Kidney epithelial cell (primary cell): ENCODE data around the gene KRT80. TPM values are rescaled to one million over a fixed set of nuclear protein-coding genes. Genes with fewer than 3 reads are reported as not detected.

Experiments used
- DNase-seq: peaks from one replicate; pipeline ENCODE4 v3.0.0-alpha.2; 2010; ENCODE audit warnings: low read depth
- H3K27me3 ChIP-seq: 2 replicates; pipeline ENCODE4 v1.6.0; 2011; ENCODE audit warnings: low read length; ENCODE audit not compliant: control insufficient read depth, insufficient read depth
- H3K36me3 ChIP-seq: 2 replicates; pipeline ENCODE4 v1.5.1; 2011; ENCODE audit warnings: low read length; ENCODE audit not compliant: control insufficient read depth, insufficient read depth
- H3K4me3 ChIP-seq: 2 replicates; pipeline ENCODE4 v1.5.1; 2011; ENCODE audit warnings: low read depth, mild to moderate bottlenecking, control low read depth, low read length
- total RNA-seq: library from RNA; depleted of rRNA; stranded (reverse); fragments of >200 nt; gene quantifications from 2 replicates; pipeline ENCODE4 v1.2.3, GENCODE V29; 2015
- TF ChIP-seq, protein P1 (sequence below): IDR thresholded peaks from 2 replicates; pipeline ENCODE4 v1.5.1; 2011; ENCODE audit warnings: mild to moderate bottlenecking, moderate library complexity, low read length, control low read depth, inconsistent platforms; ENCODE audit not compliant: insufficient read depth, poor library complexity, severe bottlenecking

Gene KRT80
- total RNA-seq, 1 donor from 2014 or later, result 19.4 TPM

DNA sequence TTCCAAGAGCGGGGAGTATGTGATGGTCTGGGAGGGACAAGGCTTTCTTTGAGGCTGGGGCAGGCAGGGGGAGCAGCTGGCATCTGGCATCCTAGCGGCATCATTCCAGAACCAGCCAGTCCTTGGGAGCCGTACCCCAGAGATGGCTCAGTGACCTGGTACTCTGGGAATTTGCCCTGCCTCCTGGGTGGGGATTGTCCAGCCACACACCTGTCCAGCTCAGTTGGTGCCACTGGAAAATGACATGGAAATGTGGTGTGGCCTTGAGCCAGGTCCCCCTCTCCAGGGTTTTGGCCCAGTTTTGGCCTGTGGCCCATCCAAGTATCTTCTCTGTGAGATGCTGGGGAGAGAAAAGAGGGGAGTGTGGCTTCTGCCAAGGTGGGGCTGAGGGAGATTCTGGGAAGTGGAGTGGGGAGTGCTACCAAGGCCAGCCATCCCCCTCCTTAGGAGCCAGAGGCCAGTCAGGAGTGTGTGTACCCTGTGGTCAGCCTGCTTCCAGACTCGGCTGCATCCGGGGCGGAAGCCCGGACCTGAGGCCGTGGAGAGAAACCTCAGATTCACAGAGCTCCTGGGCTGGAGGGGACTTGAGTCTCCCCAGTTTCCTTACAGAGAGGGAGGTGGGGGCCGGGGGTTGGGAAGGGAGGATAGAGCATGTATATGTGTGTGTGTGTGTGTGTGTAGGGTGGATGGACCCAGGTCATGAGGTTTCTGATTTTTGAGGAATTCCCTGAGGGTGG lies 14.7 kb upstream of the KRT80 start:
- no peaks in the 10 kb centered on the region for H3K36me3 ChIP-seq
- TF ChIP-seq, protein P1, sequence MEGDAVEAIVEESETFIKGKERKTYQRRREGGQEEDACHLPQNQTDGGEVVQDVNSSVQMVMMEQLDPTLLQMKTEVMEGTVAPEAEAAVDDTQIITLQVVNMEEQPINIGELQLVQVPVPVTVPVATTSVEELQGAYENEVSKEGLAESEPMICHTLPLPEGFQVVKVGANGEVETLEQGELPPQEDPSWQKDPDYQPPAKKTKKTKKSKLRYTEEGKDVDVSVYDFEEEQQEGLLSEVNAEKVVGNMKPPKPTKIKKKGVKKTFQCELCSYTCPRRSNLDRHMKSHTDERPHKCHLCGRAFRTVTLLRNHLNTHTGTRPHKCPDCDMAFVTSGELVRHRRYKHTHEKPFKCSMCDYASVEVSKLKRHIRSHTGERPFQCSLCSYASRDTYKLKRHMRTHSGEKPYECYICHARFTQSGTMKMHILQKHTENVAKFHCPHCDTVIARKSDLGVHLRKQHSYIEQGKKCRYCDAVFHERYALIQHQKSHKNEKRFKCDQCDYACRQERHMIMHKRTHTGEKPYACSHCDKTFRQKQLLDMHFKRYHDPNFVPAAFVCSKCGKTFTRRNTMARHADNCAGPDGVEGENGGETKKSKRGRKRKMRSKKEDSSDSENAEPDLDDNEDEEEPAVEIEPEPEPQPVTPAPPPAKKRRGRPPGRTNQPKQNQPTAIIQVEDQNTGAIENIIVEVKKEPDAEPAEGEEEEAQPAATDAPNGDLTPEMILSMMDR, result no peak
- no peak for DNase-seq
- no peaks in the 10 kb centered on the region for H3K27me3 ChIP-seq
- no peak overlapping the region for H3K4me3 ChIP-seq

DNA sequence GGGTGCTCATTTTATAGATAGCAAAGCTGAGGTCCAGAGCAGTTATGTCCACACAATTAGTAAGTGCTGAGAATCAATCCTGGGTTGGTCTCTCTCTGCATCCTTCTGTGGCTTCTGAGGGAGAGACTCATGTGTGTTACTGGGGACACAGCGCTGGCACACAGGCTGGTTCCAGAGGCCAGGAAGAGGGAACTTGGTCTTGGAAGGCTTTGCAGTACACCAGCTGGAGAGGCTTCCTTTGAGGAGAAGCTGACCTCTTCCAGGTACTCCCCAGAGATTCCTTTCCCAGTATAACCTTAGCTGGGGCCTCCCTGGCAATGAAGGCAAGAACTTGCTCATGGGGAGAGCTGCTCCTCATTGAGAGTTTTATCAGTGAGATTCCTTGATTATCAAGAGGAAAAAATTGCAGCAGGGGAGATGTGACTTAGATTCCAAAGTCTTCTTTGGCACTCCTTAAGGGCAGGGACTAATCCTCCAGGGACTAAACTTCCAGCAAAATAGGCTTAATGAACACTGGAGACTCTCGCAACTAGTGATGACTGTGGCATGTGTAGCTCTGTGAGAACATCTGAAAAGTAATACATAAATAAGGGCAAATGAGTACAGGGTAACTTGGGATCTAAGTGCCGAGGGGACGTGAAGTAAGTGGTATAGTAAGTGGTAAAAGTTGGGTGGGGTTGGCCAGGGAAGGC lies 13.9 kb upstream of the KRT80 start:
- H3K4me3 ChIP-seq, result no peak overlapping the region
- no peak for DNase-seq
- H3K27me3 ChIP-seq, result no peaks in the 10 kb centered on the region
- no peaks in the 10 kb centered on the region for H3K36me3 ChIP-seq
- TF ChIP-seq, protein P1, result no peak

DNA sequence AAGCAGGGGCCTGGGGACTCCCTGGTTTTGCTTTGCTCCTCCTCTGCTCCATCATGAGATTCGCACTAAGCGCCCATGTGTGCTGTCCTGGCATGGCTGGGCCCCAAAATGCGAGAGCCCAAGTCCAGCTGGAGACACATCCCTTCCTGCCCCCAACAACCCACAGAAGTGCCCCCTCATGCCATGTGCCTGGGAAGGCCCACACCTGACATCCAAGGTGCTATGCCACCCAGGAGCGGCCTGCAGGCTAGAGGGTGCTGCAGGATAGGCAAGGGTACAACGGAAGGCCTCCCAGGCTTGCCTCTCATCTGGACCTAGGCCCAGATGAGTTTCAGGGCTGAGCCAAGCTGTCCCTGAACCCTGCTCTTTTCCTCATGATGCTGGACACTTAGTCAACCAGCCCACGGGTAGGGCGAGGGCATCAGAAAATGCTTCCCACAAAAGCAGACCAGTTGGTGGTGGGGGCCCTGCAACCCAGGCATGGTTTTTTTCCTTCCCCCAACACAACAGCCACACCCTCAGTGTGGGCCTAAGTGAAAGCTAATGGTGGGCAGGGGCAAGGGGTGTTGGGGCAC lies 13.2 kb upstream of the KRT80 start:
- TF ChIP-seq, protein P1, result no peak
- H3K4me3 ChIP-seq, result no peak overlapping the region
- DNase-seq, result no peak

DNA sequence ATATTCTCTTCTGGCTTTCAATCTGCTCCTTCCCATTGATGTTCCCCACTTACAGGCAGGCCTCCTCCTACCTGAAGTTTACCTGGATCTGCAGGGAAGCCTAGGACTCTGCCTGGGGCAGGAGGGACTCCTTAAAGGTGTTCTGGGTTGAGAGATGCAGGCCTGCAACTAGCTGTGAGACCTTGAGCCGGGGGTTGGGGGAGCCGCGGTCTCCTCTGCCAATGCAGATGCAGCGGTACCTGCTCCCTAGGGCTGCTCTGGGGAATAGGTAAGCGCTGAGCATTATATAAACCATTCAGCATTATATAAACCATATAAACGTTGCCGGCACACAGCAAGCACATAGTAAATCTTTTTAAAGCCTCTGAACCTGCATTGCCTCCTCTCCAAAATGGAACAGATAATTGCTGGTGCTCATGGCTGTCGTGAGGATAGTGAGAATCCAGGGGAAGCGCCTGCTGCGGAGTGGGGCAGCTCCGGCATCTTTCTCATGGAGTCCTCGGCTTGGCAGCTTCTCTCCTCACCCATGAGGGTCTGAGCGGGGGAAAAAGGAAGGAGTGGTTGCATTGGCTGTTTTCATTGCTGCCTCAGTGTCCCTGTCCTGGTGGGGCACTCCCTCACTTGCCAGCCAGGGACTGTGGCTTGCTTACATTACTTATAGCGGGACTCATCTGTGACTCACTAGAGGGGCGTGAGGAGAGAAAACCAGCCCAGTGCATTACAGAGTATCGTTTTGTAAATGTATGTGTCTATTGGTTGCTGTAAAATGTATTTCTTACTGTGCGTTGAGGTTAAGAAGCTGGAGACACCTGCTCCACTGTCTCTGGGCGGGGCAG lies 12.5 kb upstream of the KRT80 start:
- TF ChIP-seq, protein P1, result no peak
- Histone ChIP-seq H3K36me3 (no peaks in the 10 kb centered on the region), H3K27me3 (no peaks in the 10 kb centered on the region), H3K4me3 (no peak overlapping the region)
- DNase-seq, result no peak

More for the DNA sequence above, 13.2 kb upstream of the KRT80 start:
- H3K36me3 ChIP-seq, result no peaks in the 10 kb centered on the region
- H3K27me3 ChIP-seq, result no peaks in the 10 kb centered on the region

DNA sequence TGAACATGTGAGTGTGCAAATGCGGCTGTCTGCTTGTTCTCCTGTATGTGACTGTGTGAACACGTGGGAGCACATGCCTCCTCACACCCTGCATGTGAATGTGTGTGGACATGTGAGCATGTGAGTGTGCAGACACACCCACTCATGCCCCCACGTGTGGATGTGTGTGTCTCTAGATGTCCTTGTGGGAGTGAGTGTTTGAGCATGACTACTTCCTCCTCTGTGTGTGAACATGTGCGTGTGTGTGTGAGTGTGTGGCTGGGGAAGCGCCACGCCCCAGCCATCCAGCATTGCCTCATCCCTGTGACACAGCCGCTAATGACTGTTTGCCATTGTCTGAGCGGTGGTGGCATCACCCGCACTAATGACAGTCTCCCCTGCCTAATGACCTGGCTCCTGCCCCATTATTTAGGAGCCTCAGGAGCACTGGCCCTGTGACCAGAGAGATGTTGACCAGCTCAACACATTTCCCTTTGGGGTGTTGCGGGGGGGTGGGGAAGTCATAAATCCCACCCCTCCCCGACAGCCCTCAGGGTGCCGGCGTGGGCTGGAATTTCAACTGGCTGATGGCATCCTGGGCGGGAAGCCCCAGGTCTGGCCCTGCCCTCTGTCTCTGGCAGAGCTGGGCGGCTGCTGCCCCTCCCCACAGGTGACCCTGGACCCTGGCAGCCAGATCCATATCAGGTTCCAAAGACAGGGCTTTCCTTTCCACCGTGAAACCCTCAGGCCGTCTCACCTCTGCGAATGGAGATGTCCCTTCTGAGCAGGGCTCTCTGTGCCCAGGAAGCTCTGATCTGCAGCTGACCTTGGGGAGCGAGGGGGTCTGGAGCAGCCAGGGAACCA lies 11.5 kb upstream of the KRT80 start:
- TF ChIP-seq, protein P1, result no peak

More for the DNA sequence above, 11.5 kb upstream of the KRT80 start:
- no peaks in the 10 kb centered on the region for H3K27me3 ChIP-seq
- peak; percentile 74 for DNase-seq
- no peak overlapping the region for H3K4me3 ChIP-seq
- no peaks in the 10 kb centered on the region for H3K36me3 ChIP-seq
